HCT116 (cell line): ENCODE measurements around the gene FAM162A.

Experiments
- POLR2AphosphoS5 ChIP-seq: IDR thresholded peaks from 2 replicates; pipeline ENCODE4 v1.6.1; 2011; ENCODE audit warnings: mild to moderate bottlenecking, low read depth, low read length, moderate library complexity
- TF ChIP-seq, protein P1 (sequence below), 3 experiments: fragments of 200-600 bp in 1 of 3; sonication (generic) in 1 of 3; IDR thresholded peaks in 2 of 3; conservative IDR thresholded peaks in 1 of 3; 2 replicates each; pipeline ENCODE4 v1.5.1; 2012 to 2017; ENCODE audit warnings: low read depth in 2 of 3, low read length in 2 of 3, antibody characterized with exemption in 1 of 3, borderline replicate concordance in 1 of 3, control low read depth in 1 of 3, mild to moderate bottlenecking in 1 of 3, mixed read lengths in 1 of 3, mixed run types in 1 of 3, moderate library complexity in 1 of 3; ENCODE audit not compliant: insufficient read depth in 1 of 3

DNA sequence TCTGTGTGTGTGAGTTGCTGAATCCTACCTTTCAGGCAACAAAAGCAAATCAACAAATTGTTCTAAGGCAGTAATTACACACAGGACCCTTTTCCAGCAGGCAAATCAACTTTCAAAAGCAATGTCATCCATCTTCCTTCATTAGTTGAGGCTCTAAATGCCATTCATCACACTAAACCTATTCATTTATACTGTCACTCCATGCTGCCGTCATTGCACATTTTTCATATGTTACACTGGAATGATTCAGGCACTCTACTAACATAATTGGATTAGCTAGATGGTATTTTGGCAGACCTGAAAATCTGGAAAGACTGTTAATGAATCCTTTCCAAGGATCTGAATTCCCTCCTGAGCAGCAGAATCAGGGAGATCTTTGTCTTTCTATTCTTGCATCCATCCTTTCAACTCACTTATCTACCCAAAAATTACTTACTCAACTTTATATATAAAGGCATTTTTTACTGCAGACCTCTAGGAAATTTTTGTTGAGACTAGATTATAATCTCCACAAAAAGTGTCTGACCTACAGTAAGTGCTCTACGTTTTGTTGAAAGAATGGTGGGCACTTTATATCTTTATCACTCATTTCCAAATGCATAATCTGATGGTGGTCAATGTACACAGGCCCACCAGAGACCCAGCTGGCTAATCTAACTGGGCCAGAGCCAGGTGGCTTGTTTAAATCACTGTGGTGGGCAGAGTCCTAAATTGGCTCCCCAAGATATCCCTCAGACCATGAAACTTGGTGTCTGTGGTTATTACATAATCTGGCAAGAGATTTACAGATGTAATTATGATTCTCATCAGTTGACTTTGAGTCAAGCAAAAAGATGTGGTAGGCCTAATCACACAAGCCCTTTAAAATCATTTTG, 25.9 kb upstream of the FAM162A start:
- TF ChIP-seq, protein P1, sequence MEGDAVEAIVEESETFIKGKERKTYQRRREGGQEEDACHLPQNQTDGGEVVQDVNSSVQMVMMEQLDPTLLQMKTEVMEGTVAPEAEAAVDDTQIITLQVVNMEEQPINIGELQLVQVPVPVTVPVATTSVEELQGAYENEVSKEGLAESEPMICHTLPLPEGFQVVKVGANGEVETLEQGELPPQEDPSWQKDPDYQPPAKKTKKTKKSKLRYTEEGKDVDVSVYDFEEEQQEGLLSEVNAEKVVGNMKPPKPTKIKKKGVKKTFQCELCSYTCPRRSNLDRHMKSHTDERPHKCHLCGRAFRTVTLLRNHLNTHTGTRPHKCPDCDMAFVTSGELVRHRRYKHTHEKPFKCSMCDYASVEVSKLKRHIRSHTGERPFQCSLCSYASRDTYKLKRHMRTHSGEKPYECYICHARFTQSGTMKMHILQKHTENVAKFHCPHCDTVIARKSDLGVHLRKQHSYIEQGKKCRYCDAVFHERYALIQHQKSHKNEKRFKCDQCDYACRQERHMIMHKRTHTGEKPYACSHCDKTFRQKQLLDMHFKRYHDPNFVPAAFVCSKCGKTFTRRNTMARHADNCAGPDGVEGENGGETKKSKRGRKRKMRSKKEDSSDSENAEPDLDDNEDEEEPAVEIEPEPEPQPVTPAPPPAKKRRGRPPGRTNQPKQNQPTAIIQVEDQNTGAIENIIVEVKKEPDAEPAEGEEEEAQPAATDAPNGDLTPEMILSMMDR (IDR thresholded peaks at IDR 0.05 in 2 of 3, conservative IDR thresholded peaks at IDR 0.05 in 1 of 3; ENCODE audit: borderline replicate concordance in 1 of 3, insufficient read depth in 1 of 3, low read depth in 2 of 3, low read length in 2 of 3), result no peak
- no peak for TF ChIP-seq POLR2AphosphoS5
